Activated effector memory CD4-positive, alpha-beta T cell treated with Interleukin-2 at 50 U/mL for 16 hours (primary cell): ENCODE measurements around the gene MAPT.
"Not testable (repeated sequence)": the region's sequence is repeated elsewhere in the genome, so short reads cannot be mapped to it uniquely, and the experiment has no call there.

Experiments used
- DNase-seq: peaks from one replicate; pipeline ENCODE4 v3.0.0-alpha.2; 2020

MAPT gene

GRCh38 chr17:46013502-46014165 lies 119.3 kb downstream of the MAPT start:
- no peak for DNase-seq

- DNase-seq, result not testable (repeated sequence)
Observed at GRCh38 chr17:46019408-46019925, 125.1 kb downstream of the MAPT start.

- DNase-seq, result peak; percentile 70
Observed at GRCh38 chr17:46020023-46020761, 125.8 kb downstream of the MAPT start.

GRCh38 chr17:46020998-46021397 lies 126.6 kb downstream of the MAPT start:
- DNase-seq, result no peak

- DNase-seq, result not testable (repeated sequence)
Observed at GRCh38 chr17:46023366-46023765, 129.0 kb downstream of the MAPT start.

GRCh38 chr17:46023783-46024388 lies 129.5 kb downstream of the MAPT start:
- DNase-seq, result no peak

GRCh38 chr17:46024590-46024989 lies 130.2 kb downstream of the MAPT start:
- no peak for DNase-seq

- no peak for DNase-seq
Observed at GRCh38 chr17:46025060-46025459, 130.7 kb downstream of the MAPT start.

- DNase-seq, result no peak
Observed at GRCh38 chr17:46025510-46026165, 131.3 kb downstream of the MAPT start.

GRCh38 chr17:46026166-46027047 lies 132.1 kb downstream of the MAPT start:
- no peak for DNase-seq

GRCh38 chr17:46027048-46027975 lies 133.0 kb downstream of the MAPT start:
- no peak for DNase-seq

GRCh38 chr17:46027976-46028325 lies 133.6 kb downstream of the MAPT start:
- DNase-seq, result no peak

- DNase-seq, result no peak
Observed at GRCh38 chr17:46028374-46028773, 134.0 kb downstream of the MAPT start.

- no peak for DNase-seq
Observed at GRCh38 chr17:46028981-46029565, 134.7 kb downstream of the MAPT start.

GRCh38 chr17:46029627-46030026 lies 135.3 kb downstream of the MAPT start:
- DNase-seq, result no peak

GRCh38 chr17:46030752-46031151 lies 136.4 kb downstream of the MAPT start:
- no peak for DNase-seq

- no peak for DNase-seq
Observed at GRCh38 chr17:46031440-46031839, 137.1 kb downstream of the MAPT start.

- DNase-seq, result no peak
Observed at GRCh38 chr17:46031920-46032319, 137.6 kb downstream of the MAPT start.

GRCh38 chr17:46032909-46033308 lies 138.6 kb downstream of the MAPT start:
- no peak for DNase-seq

GRCh38 chr17:46033392-46033791 lies 139.0 kb downstream of the MAPT start:
- no peak for DNase-seq
